ENCODE data around the gene ZC3H12C. TPM values are rescaled to one million over a fixed set of nuclear protein-coding genes. Genes with fewer than 3 reads are reported as not detected.
"Not testable (repeated sequence)": the region's sequence is repeated elsewhere in the genome, so short reads cannot be mapped to it uniquely, and the experiment has no call there.

The ZC3H12C gene
- total and polyA plus RNA-seq, 9 donors = 2.5 to 21.0 (median 16.2) TPM

DNA sequence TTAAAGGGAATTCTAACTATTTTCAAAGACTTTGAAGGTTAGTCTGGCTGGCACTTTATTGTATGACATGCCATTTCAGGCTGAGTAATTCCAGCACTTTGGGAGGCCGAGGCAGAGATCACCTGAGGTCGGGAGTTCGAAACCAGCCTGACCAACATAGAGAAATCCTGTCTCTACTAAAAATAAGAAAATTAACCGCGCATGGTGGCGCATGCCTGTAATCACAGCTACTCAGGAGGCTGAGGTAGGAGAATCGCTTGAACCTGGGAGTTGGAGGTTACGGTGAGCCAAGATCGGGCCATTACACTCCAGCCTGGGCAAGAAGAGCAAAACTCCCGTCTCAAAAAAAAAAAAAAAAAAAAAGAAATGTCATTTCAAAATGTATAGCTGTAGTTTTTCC lies 107.6 kb downstream of the ZC3H12C start:
- H3K36me3 ChIP-seq = no peaks in the 10 kb centered on the region
- no peak for DNase-seq
- H3K4me1 ChIP-seq (ENCODE audit: insufficient read depth) = no peaks in the 10 kb centered on the region
- no peaks in the 10 kb centered on the region for H3K27me3 ChIP-seq
- no peaks in the 10 kb centered on the region for H3K9me3 ChIP-seq
- no peak overlapping the region for H3K4me3 ChIP-seq
- 88% methylated on average over 10 of the region's 10 CpGs for WGBS, 3 donors
- H3K27ac ChIP-seq = no peak overlapping the region
- TF ChIP-seq, protein P1, sequence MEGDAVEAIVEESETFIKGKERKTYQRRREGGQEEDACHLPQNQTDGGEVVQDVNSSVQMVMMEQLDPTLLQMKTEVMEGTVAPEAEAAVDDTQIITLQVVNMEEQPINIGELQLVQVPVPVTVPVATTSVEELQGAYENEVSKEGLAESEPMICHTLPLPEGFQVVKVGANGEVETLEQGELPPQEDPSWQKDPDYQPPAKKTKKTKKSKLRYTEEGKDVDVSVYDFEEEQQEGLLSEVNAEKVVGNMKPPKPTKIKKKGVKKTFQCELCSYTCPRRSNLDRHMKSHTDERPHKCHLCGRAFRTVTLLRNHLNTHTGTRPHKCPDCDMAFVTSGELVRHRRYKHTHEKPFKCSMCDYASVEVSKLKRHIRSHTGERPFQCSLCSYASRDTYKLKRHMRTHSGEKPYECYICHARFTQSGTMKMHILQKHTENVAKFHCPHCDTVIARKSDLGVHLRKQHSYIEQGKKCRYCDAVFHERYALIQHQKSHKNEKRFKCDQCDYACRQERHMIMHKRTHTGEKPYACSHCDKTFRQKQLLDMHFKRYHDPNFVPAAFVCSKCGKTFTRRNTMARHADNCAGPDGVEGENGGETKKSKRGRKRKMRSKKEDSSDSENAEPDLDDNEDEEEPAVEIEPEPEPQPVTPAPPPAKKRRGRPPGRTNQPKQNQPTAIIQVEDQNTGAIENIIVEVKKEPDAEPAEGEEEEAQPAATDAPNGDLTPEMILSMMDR (IDR thresholded peaks at IDR 0.05) = no peak
- TF ChIP-seq EP300 (IDR thresholded peaks at IDR 0.05) = no peak
- TF ChIP-seq POLR2A (IDR thresholded peaks at IDR 0.05) = no peak
- intact Hi-C loops (cut with DNase I) = loop anchor here (5.0 kb wide), 3 partner anchors 166 to 231 kb away; no protein-coding TSS in a partner anchor

DNA sequence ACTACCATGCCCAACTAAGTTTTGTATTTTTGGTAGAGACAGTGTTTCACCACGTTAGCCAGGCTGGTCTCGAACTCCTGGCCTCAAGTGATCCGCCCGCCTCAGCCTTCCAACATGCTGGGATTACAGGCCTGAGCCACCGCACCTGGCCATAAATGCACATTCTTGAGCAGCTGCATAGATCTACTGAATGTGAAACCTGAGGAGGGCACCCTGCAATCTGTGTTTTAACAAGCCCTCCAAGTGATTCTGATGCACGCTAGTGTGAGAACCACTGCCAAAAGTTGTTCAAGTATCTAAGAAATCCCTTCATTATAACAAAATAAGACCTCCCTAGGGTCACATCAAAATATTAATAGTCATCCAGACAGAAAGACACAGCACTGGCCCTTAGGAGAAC lies 113.9 kb downstream of the ZC3H12C start:
- no peaks in the 10 kb centered on the region for H3K4me1 ChIP-seq (ENCODE audit: insufficient read depth)
- H3K4me3 ChIP-seq = no peak overlapping the region
- H3K36me3 ChIP-seq = no peaks in the 10 kb centered on the region
- intact Hi-C loops (cut with DNase I) = no loop called here
- H3K9me3 ChIP-seq = no peaks in the 10 kb centered on the region
- TF ChIP-seq POLR2A (IDR thresholded peaks at IDR 0.05) = no peak
- TF ChIP-seq, protein P1 (IDR thresholded peaks at IDR 0.05) = no peak
- TF ChIP-seq EP300 (IDR thresholded peaks at IDR 0.05) = no peak
- 85 to 90% (median 86%) methylated on average over 6 of the region's 6 CpGs for WGBS, 3 donors
- no peak for DNase-seq
- H3K27me3 ChIP-seq = no peaks in the 10 kb centered on the region
- no peak overlapping the region for H3K27ac ChIP-seq

DNA sequence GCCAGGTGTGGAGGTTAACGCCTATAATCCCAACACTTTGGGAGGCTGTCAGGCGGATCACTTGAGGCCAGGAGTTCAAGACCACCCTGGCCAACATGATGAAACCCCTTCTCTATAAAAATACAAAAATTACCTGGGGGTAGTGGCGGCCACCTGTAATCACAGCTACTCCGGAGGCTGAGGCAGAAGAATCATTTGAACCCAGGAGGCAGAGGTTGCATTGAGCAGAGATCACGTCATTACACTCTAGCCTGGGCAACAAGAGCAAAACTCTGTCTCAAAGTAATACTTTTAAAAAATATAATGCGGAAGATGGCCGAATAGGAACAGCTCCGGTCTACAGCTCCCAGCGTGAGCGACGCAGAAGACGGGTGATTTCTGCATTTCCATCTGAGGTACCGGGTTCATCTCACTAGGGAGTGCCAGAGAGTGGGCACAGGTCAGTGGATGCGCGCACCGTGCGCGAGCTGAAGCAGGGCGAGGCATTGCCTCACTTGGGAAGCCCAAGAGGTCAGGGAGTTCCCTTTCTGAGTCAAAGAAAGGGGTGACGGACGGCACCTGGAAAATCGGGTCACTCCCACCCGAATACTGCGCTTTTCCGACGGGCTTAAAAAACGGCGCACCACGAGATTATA lies 115.6 kb downstream of the ZC3H12C start:
- intact Hi-C loops (cut with DNase I); H3K9me3 ChIP-seq; H3K27me3 ChIP-seq; H3K4me3 ChIP-seq; H3K36me3 ChIP-seq; DNase-seq; H3K27ac ChIP-seq; H3K4me1 ChIP-seq (ENCODE audit: insufficient read depth): not testable (repeated sequence)
- 47 to 74% (median 62%) methylated on average over 24 to 27 of the region's 29 CpGs for WGBS, 3 donors

DNA sequence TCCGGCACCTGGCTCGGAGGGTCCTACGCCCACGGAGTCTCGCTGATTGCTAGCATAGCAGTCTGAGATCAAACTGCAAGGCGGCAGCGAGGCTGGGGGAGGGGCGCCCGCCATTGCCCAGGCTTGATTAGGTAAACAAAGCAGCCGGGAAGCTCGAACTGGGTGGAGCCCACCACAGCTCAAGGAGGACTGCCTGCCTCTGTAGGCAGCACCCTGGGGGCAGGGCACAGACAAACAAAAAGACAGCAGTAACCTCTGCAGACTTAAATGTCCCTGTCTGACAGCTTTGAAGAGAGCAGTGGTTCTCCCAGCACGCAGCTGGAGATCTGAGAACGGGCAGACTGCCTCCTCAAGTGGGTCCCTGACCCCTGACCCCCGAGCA lies 116.1 kb downstream of the ZC3H12C start:
- WGBS, 3 donors = 0 to 2% (median 0%) methylated on average over 2 to 7 of the region's 14 CpGs
- H3K27ac ChIP-seq; intact Hi-C loops (cut with DNase I): not testable (repeated sequence)

DNA sequence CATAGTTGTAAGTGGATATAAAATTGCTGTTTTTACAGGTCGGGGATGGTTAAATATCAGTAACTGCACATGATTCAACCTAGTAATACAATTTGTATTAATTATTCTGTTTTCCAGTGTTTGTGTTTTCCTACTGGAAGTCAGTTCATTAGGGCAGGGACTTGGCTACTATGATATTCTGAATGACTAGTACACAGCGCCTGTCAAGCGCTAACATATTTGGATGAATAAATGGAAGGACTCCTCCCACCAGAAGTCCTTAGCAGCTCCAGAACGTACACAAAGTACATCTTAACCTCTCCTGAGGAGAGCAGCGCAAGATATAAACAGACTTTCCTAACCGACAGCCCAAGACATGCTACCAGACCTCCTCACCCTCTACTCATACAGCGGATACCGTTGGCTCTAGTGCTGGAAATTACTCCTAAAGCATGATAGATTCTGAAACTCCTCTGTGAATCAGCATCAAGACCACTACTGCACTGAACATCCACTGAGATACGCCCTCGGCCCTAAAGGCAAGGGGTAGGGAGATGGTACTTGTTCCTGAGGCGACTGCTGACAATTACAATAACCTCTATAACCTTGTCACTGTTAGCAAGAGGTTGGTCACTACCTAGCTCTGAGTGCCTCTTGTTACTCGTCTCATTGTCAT lies 124.2 kb downstream of the ZC3H12C start:
- DNase-seq = no peak
- Histone ChIP-seq H3K4me3 (no peak overlapping the region), H3K36me3 (no peaks in the 10 kb centered on the region), H3K27ac (no peak overlapping the region), H3K4me1 (ENCODE audit: insufficient read depth) (no peaks in the 10 kb centered on the region), H3K9me3 (no peaks in the 10 kb centered on the region), H3K27me3 (no peaks in the 10 kb centered on the region)
- WGBS, 3 donors = 79 to 85% (median 80%) methylated on average over 12 of the region's 12 CpGs
- TF ChIP-seq, protein P1 (IDR thresholded peaks at IDR 0.05) = no peak
- TF ChIP-seq POLR2A (IDR thresholded peaks at IDR 0.05) (no peak), EP300 (IDR thresholded peaks at IDR 0.05) (no peak)
- intact Hi-C loops (cut with DNase I) = no loop called here

More for the DNA sequence above, 116.1 kb downstream of the ZC3H12C start:
- H3K9me3 ChIP-seq; H3K4me1 ChIP-seq (ENCODE audit: insufficient read depth); H3K27me3 ChIP-seq; DNase-seq; H3K36me3 ChIP-seq; H3K4me3 ChIP-seq: not testable (repeated sequence)

Measured in ovary (tissue), 9 donors.